Hematopoietic multipotent progenitor cell treated with erythropoietin and hydrocortisone succinate and interleukin-3 and kit ligand, for 15 days (in vitro differentiated cells): ENCODE measurements around the gene CMSS1.
"Not testable (repeated sequence)": the region's sequence is repeated elsewhere in the genome, so short reads cannot be mapped to it uniquely, and the experiment has no call there.

Source experiments
- DNase-seq: peaks from one replicate; pipeline ENCODE4 v3.0.0-alpha.2; 2015; ENCODE audit warnings: low spot score

The CMSS1 gene

GRCh38 chr3:100024520-100025303, 207.1 kb downstream of the CMSS1 start:
- DNase-seq: no peak

DNA sequence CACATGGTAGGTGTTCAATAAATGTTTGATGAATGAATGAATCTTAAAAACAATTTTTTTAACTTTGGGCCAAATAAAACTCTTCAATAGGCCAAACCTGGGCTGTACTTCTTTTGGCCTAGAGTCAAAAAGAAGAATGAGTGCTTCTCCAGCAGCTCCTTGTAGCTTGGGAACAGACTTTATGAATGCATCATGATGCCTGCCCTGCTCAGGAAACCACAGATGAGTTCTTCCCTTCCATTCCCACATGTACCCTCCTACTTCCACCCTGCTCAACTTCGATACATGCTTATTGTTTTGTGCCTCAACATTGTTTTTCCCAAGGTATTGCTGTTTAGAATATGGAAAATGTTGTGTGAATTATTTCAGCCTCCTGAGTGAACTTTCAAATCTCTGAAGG, 209.7 kb downstream of the CMSS1 start:
- DNase-seq: no peak

DNA sequence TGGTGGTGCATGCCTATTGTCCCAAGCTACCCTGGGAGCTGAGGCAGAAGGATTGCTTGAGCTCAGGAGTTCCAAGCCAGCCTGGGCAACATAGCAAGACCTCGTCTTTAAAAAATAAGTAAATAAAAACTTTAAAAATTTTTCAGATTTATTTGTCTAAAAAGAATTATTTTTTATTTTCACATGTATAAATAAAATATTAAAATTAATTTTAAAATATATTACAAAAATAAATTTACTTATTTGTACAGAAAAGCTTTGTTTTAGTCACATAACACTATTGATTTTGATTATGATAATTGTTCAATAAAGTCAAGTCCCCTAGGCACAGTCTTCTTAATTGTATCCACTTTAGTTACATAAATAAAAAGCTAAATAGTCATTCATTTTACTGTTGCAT, 211.4 kb downstream of the CMSS1 start:
- DNase-seq: no peak

DNA sequence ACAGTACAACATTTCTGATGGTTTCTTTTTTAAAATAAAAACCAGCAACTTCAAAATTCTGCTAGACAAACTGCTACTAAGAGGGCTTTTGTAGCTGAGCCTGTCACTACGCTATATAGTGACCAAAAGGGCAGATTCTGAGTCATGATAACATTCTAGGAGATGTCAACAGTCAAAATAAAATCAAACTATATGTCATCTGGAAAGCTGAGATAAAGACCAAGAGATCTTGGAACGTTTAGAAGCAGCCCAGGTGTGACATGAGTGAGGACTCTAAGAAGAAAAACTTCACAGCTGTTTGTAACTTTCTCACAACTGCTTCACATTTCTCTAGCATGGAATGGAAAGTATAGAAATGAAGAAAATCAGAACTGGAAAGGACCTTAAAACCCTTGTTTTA, 212.0 kb downstream of the CMSS1 start:
- DNase-seq: no peak

GRCh38 chr3:100030346-100030745, 212.7 kb downstream of the CMSS1 start:
- no peak for DNase-seq

DNA sequence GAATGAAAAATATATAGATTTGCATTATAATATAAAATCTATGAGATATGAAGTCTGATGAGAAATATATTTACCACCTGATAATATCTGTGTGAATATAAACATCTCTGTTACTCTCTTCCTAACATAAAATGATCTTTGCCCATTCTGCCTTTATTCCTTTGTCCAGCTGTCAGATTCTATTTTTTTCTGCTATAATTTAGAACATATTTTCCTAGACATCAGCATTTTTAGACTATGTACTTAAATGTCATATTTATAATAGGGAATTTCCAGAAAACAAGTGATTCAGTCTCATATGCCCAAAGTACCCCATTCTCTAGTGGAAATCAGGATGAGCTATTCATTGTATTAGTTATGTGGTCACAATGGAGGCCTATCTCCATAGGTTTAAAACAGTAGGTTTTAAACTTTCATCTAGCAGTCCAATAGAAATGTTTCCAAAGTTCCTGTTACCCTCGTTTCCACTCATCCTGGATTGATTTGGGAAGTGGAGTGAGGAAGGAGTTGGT, 213.3 kb downstream of the CMSS1 start:
- DNase-seq: no peak

- DNase-seq: no peak
Measured at GRCh38 chr3:100032243-100032642, 214.6 kb downstream of the CMSS1 start.

GRCh38 chr3:100033184-100033583, 215.5 kb downstream of the CMSS1 start:
- DNase-seq: no peak

DNA sequence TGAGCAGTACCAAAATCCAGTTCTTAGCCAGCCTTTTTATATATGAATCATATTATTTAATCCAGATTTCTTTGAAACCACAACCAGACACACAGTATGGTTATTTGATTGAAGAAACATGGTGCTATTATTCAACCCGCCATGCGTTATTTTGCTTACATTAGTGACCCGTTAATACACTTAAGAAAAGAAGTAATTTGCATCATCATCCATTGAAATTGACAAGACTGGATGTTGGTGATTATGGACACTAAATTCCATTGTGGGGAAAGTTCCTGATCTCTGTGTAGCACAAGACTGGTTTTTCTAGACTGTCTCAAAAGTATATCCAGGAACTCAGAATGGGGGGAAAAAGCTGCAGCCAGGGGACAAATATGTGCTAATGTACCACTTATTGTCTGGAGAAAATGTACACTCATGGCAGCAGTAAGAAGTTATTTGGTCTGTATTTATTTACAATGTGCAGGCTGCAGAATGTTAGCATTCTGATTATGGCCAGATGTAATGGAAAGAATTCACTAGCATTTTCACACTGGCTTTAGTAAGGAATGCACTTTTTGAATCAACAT, 216.3 kb downstream of the CMSS1 start:
- DNase-seq: no peak

DNA sequence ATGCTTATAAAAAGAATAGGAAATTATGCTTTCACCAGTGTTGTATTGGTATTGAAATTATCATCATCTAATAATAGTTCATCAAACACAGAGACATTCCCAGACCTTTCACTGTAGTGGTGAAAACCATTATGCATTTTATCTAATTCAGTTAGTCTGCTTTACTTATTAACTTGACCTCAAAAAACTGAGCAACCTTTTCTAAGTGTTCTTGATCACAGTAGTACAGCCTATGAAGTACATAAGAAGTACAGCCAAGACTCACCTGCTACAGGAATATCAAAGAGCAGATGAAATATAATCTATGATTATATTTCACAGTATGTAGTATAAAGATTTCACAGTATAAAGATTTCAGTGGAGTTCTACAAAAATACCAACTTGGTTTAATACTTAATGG, 221.4 kb downstream of the CMSS1 start:
- no peak for DNase-seq

GRCh38 chr3:100040451-100041225, 223.0 kb downstream of the CMSS1 start:
- no peak for DNase-seq

DNA sequence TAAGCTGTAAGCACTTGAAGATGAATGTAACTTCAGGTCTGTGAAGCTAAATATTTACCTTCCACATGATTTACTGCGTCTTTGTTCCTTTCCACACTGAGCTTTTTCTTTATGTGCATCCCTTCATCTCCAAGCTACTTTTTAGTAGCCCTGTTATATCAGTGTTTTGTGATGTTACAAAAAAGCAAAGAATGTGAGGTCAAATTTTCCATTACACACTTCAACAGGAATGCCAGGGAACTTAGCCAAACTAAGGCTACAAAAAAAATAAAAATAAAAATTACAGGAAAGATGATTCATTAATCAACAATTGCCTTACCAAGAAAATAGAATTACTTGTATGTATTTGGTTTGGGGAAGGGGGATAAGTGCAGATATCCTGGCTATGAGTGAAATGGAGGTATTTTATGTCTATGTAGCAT, 223.7 kb downstream of the CMSS1 start:
- DNase-seq: no peak

DNA sequence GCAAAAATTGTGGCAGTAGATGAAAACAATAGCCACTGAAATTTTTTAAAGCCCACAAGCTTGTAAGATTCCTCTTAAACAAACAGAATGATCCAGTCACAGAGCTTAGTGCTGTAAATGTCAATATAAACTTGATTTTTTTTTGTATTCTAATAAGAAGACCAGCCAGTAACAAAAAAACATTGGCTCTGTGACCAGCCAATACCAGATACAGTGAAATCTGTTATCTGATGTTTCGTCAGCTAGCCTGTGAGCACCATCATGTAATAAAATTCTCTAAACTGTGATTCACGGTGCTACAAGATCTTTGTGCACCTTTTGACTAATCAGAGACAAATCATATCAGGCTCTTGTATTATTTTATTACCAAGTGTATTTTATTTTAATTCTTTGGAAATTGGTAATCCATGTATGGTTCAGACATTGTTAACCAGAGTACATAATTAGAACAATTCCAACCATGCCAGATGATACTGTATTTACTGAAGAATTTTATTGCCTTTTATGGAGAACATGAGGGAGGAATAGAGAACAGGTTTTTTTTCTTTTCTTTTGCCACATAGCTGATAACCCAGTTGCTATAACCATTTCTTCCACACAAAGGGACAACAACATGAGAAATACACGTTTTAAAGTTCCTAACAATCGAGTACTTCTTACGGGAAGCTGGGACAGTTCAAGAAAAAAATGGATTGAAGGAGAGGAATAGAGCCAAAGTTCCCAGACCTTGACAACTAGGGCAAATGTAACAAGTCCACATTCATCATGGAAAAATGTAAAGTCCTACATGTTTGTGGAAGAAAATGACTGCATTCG, 224.7 kb downstream of the CMSS1 start:
- no peak for DNase-seq

- DNase-seq: no peak
Measured at GRCh38 chr3:100043271-100043670, 225.6 kb downstream of the CMSS1 start.

GRCh38 chr3:100044369-100044768, 226.7 kb downstream of the CMSS1 start:
- DNase-seq: no peak

GRCh38 chr3:100045696-100046095, 228.0 kb downstream of the CMSS1 start:
- DNase-seq: no peak

DNA sequence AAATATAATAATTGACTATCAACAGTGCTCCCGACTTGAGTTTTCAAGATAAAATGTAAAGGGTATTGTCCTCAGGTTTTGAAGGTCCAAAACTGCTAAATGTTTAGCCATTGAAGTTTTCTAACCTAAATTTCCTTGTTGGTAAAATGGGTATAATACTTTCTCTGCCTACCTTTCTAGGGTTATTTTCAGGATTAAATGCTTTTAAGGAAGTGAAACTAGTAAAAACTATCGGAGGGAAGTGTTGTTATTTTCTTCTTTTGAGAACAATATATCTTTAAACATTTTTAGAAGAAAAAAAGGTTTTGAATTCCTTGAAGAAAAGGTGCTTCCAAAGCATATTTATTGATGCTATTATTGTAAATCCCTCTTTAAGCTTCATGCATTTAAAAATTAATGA, 229.3 kb downstream of the CMSS1 start:
- no peak for DNase-seq

DNA sequence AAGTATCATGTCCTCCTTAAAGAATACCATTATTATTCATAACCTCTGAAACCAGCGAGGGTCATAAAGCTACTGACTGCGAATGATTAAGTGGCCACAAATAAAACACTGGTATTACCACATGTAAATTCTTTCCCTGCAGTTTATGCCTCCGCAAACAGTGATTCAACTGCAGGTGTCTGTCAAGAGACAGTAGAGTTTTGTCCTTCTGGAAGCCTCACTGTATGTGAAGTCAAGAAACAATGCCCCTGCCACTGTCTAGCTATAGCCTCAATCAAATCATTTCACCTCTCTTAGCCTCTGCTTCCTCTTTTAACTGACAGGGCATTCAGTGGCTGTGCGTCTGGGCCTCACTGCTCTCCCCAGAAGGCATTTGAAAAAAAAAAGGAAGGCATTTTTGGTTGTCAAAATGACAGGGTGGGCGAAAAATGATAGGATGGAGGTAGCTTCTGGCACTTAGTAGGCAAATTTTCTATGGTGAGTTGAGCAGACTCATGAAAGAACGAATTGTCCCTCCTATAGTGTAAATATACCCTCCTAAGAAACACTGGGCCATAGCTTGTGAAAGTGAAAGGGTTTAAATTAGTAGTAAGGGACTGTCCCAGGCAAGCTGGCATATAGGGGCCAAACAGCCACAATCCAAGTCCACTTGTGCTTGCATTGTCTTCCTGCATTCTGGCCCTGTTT, 229.9 kb downstream of the CMSS1 start:
- no peak for DNase-seq

GRCh38 chr3:100048248-100048647, 230.6 kb downstream of the CMSS1 start:
- no peak for DNase-seq

GRCh38 chr3:100051513-100051912, 233.9 kb downstream of the CMSS1 start:
- DNase-seq: not testable (repeated sequence)

GRCh38 chr3:100053951-100054620, 236.4 kb downstream of the CMSS1 start:
- DNase-seq: no peak
